Ishikawa (cell line): ENCODE results near the gene NTMT1.

Source experiments
- CEBPB ChIP-seq: IDR thresholded peaks from 2 replicates; pipeline ENCODE4 v1.6.1; 2012
- CREB1 ChIP-seq: IDR thresholded peaks from 2 replicates; pipeline ENCODE4 v1.6.1; 2012; ENCODE audit warnings: low read depth
- EGR1 ChIP-seq: IDR thresholded peaks from 2 replicates; pipeline ENCODE4 v1.6.1; 2012
- EP300 ChIP-seq: IDR thresholded peaks from 2 replicates; pipeline ENCODE4 v1.6.1; 2012; ENCODE audit warnings: borderline replicate concordance
- FOXM1 ChIP-seq: IDR thresholded peaks from 2 replicates; pipeline ENCODE4 v1.6.1; 2012; ENCODE audit warnings: low read depth, borderline replicate concordance
- NFIC ChIP-seq: IDR thresholded peaks from 2 replicates; pipeline ENCODE4 v1.6.1; 2012
- RAD21 ChIP-seq: IDR thresholded peaks from 2 replicates; pipeline ENCODE4 v1.6.1; 2012; ENCODE audit warnings: low read depth
- TAF1 ChIP-seq: IDR thresholded peaks from 2 replicates; pipeline ENCODE4 v1.6.1; 2012; ENCODE audit warnings: low read depth, mild to moderate bottlenecking
- TCF12 ChIP-seq: IDR thresholded peaks from 2 replicates; pipeline ENCODE4 v1.6.1; 2012; ENCODE audit warnings: low read depth
- TEAD4 ChIP-seq: IDR thresholded peaks from 2 replicates; pipeline ENCODE4 v1.6.1; 2012
- YY1 ChIP-seq: IDR thresholded peaks from 2 replicates; pipeline ENCODE4 v1.6.1; 2012; ENCODE audit warnings: low read depth
- ZBTB7A ChIP-seq: IDR thresholded peaks from 2 replicates; pipeline ENCODE4 v1.6.1; 2012; ENCODE audit warnings: low read depth
- TF ChIP-seq, protein P1 (sequence below): IDR thresholded peaks from 2 replicates; pipeline ENCODE4 v1.6.1; 2012; ENCODE audit warnings: low read depth, mild to moderate bottlenecking
- TF ChIP-seq, protein P2 (sequence below): IDR thresholded peaks from 2 replicates; pipeline ENCODE4 v1.6.1; 2012
- TF ChIP-seq, protein P3 (sequence below): IDR thresholded peaks from 2 replicates; pipeline ENCODE4 v1.6.1; 2012

The NTMT1 gene

DNA sequence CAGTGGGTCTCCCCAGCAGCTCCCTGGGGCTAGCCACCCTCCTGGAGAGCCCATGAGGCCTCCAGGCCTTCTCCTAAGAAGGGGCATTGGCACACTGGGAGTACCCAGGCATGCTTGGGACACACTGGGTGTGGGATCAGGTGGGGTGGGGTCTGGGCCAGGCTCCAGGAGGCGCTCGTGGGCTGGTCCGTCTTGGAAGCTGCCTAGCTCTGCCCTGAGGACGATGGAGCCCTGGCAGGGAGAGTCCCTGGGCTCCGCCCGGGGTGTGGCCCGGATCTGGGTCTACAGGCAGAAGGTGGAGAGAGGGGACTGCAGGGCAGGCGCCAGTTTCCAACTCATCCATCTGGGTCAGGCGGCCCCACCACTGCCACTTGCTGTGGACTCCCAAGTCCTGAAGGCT lies 41.9 kb downstream of the NTMT1 start:
- TF ChIP-seq, protein P1, sequence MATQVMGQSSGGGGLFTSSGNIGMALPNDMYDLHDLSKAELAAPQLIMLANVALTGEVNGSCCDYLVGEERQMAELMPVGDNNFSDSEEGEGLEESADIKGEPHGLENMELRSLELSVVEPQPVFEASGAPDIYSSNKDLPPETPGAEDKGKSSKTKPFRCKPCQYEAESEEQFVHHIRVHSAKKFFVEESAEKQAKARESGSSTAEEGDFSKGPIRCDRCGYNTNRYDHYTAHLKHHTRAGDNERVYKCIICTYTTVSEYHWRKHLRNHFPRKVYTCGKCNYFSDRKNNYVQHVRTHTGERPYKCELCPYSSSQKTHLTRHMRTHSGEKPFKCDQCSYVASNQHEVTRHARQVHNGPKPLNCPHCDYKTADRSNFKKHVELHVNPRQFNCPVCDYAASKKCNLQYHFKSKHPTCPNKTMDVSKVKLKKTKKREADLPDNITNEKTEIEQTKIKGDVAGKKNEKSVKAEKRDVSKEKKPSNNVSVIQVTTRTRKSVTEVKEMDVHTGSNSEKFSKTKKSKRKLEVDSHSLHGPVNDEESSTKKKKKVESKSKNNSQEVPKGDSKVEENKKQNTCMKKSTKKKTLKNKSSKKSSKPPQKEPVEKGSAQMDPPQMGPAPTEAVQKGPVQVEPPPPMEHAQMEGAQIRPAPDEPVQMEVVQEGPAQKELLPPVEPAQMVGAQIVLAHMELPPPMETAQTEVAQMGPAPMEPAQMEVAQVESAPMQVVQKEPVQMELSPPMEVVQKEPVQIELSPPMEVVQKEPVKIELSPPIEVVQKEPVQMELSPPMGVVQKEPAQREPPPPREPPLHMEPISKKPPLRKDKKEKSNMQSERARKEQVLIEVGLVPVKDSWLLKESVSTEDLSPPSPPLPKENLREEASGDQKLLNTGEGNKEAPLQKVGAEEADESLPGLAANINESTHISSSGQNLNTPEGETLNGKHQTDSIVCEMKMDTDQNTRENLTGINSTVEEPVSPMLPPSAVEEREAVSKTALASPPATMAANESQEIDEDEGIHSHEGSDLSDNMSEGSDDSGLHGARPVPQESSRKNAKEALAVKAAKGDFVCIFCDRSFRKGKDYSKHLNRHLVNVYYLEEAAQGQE = no peak
- TF ChIP-seq CEBPB (no peak), CREB1 (no peak), NFIC (no peak)
- TF ChIP-seq, protein P2, sequence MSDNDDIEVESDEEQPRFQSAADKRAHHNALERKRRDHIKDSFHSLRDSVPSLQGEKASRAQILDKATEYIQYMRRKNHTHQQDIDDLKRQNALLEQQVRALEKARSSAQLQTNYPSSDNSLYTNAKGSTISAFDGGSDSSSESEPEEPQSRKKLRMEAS = no peak

DNA sequence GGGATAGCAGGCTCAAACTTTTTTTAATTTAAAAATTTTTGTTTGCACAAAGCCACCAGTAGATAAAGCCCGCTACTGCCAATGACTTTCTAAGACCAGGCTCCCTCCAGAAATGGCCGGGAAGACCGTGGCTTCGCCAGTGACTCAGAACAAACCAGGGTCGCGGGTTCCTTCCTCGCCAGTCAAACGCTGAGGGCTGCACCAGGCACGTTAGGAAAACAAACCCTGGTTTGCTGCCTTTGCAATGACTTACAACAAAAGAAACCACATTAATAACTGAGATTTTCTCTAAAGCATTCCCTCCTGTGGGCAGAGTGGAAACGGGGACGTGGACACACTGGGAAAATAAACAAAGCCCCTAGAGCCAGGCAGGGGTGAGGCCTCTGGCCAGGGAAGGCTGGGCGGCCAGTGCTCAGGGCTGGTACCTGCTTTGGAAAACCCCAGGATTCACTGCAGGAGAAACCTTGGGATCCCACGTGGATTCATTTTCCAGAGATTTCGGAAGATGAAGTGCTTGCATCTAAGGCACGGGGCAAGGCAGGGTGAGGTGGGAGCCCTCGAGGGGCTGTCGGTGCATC lies 43.3 kb downstream of the NTMT1 start:
- TF ChIP-seq TAF1 = no peak
- no peak for TF ChIP-seq FOXM1
- TF ChIP-seq TCF12 = no peak
- TF ChIP-seq NFIC = no peak
- no peak for TF ChIP-seq ZBTB7A
- TF ChIP-seq TEAD4 = no peak
- no peak for TF ChIP-seq CEBPB
- TF ChIP-seq EP300 = no peak
- TF ChIP-seq RAD21 = no peak
- TF ChIP-seq, protein P1 = no peak
- TF ChIP-seq, protein P2 = no peak
- no peak for TF ChIP-seq CREB1
- TF ChIP-seq YY1 = no peak
- TF ChIP-seq, protein P3, sequence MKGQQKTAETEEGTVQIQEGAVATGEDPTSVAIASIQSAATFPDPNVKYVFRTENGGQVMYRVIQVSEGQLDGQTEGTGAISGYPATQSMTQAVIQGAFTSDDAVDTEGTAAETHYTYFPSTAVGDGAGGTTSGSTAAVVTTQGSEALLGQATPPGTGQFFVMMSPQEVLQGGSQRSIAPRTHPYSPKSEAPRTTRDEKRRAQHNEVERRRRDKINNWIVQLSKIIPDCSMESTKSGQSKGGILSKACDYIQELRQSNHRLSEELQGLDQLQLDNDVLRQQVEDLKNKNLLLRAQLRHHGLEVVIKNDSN = no peak
- TF ChIP-seq EGR1 = no peak

DNA sequence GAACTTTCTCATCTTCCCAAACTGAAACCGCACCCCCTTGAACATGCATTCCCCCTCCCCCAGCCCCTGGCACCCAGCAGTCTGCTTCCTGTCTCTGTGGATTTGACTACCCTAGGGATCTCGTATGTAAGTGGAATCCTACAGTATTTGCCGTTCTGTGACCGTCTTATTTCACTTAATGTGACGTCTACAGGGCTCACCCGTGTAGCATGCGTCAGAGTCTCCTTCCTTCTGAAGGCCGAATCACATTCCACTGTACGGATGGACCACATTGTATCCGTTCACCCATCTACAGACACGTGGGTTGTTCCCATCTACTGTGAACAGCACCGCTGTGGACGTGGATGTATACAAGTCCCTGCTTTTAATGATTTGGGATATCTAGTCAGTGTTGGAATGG lies 44.0 kb downstream of the NTMT1 start:
- TF ChIP-seq RAD21 (no peak), ZBTB7A (no peak), TEAD4 (no peak), CEBPB (no peak), EP300 (no peak), EGR1 (no peak), TCF12 (no peak), TAF1 (no peak), FOXM1 (no peak), YY1 (no peak), CREB1 (no peak), NFIC (no peak)
- TF ChIP-seq, protein P2 = no peak
- TF ChIP-seq, protein P3 = no peak
- TF ChIP-seq, protein P1 = no peak

DNA sequence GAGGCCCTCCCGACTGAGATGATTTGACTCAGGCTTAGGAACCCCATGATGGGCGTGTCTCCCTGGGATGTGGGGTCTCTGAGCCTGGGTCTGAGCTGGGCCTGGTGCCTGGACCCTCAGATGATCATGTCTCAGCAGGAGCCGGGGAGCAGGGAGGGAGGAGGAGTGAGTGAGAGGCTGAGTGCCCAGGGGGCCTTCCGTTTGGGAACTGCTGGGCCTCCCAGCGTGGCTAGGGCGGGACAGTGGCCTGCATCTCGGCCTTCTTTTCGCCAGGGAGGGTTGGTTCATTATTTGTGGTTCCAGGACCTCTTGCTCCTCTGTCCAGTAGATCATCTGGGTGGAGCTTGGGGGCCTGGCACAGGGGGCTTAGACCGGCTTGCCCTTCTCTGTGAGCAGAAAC lies 45.1 kb downstream of the NTMT1 start:
- TF ChIP-seq CEBPB = no peak
- no peak for TF ChIP-seq EGR1
- TF ChIP-seq FOXM1 = no peak
- TF ChIP-seq RAD21 = no peak
- TF ChIP-seq, protein P3 = no peak
